ENCODE results near the gene ENDOV. TPM values are rescaled to one million over a fixed set of nuclear protein-coding genes. Genes with fewer than 3 reads are reported as not detected.

The ENDOV gene
- total and polyA plus RNA-seq, 2 donors (not counting 3 experiments of a cell fraction or from before 2014, with no cell fraction given) = 20.4 to 25.9 TPM

- no peak overlapping the region for H3K9ac ChIP-seq (replicated peaks; ENCODE audit: extremely low read depth, insufficient read depth, low read length)
- no peaks in the 10 kb centered on the region for H3K79me2 ChIP-seq (ENCODE audit: control insufficient read depth, insufficient read depth, low read length)
- H3K27ac ChIP-seq (ENCODE audit: insufficient read depth, low read depth, low read length) = no peak overlapping the region
- H3K4me2 ChIP-seq (ENCODE audit: insufficient read depth, low read length) = no peak overlapping the region
- no peak overlapping the region for H3K4me3 ChIP-seq (replicated peaks in 1 of 3; ENCODE audit: insufficient read depth in 1 of 3, low read depth in 1 of 3, low read length in 3 of 3)
- no peaks in the 10 kb centered on the region for H3K9me3 ChIP-seq (replicated peaks; ENCODE audit: control insufficient read depth, insufficient read depth, low read length)
- no peaks in the 10 kb centered on the region for H3K9me1 ChIP-seq (replicated peaks; ENCODE audit: control insufficient read depth, extremely low read depth, insufficient read depth, low read length)
- DNase-seq (ENCODE audit: low read depth, low spot score) = no peak
- CTCF ChIA-PET = interaction anchor here (0.7 to 2.0 kb wide), 3 partner anchors 10 to 41 kb away, joined by 3 to 6 read pairs (median 4); no protein-coding TSS in a partner anchor
- POLR2A ChIA-PET = no interaction called here
- no TSS peak for BruUV-seq (replicated peaks)
- no peaks in the 10 kb centered on the region for H3K4me1 ChIP-seq (ENCODE audit: control insufficient read depth, extremely low read depth, insufficient read depth, low read length)
- no peaks in the 10 kb centered on the region for H3K36me3 ChIP-seq (ENCODE audit: control insufficient read depth in 2 of 2, extremely low read depth in 1 of 2, insufficient read depth in 2 of 2, low read length in 2 of 2)
- FAIRE-seq = no peak
- no peak overlapping the region for H2AFZ ChIP-seq (ENCODE audit: low read depth, low read length)
- intact Hi-C loops (cut with micrococcal nuclease) (no loop called here), dilution Hi-C loops (cut with MboI; ENCODE audit: extremely low pct_ligation_motif_present, low sequenced_read_pairs) (no loop called here)
- TF ChIP-seq MYC (IDR thresholded peaks at IDR 0.05; ENCODE audit: low read depth, low read length) (no peak), JUN (IDR thresholded peaks at IDR 0.05; ENCODE audit: borderline replicate concordance, insufficient read depth, insufficient read length, low read depth) (no peak), GATA2 (IDR thresholded peaks at IDR 0.05; ENCODE audit: insufficient read depth, insufficient read length, low read depth, low read length) (no peak), CTCF (IDR thresholded peaks at IDR 0.05; ENCODE audit: extremely low read depth in 1 of 2, insufficient read depth in 1 of 2, low read depth in 1 of 2, low read length in 2 of 2) (no peak), MAX (IDR thresholded peaks at IDR 0.05; ENCODE audit: insufficient read depth, insufficient read length) (no peak)
- no peaks in the 10 kb centered on the region for H4K20me1 ChIP-seq (replicated peaks; ENCODE audit: control insufficient read depth, extremely low read depth, insufficient read depth, low read length)
- H3K27me3 ChIP-seq (ENCODE audit: control insufficient read depth in 2 of 2, insufficient read depth in 2 of 2, low read length in 2 of 2) = peaks cover 21 to 29% of the 10 kb centered on the region in 2 experiments
Observed at GRCh38 chr17:80468242-80468641, 53.3 kb downstream of the ENDOV start.

All from endothelial cell of umbilical vein (primary cell).